Lower leg skin (tissue), 4 donors: ENCODE data around the gene CRTAP. TPM values are rescaled to one million over a fixed set of nuclear protein-coding genes. Genes with fewer than 3 reads are reported as not detected.
"Not testable (repeated sequence)": the region's sequence is repeated elsewhere in the genome, so short reads cannot be mapped to it uniquely, and the experiment has no call there.

Experiments used
- DNase-seq, 2 donors: peaks; one replicate each; pipeline ENCODE4 v3.0.0-alpha.2; 2019; ENCODE audit warnings: low spot score in 2 of 2
- H3K4me3 ChIP-seq: fragments of 200-600 bp; sonication (generic); 2 replicates; pipeline ENCODE4 v1.5.1; 2017; ENCODE audit warnings: mild to moderate bottlenecking, low read depth; ENCODE audit not compliant: poor library complexity, severe bottlenecking
- CTCF ChIP-seq, 3 donors: fragments of 450-650 bp; IDR thresholded peaks; one replicate each; pipeline ENCODE4 v1.5.1; 2016; ENCODE audit warnings: antibody characterized with exemption in 3 of 3, mild to moderate bottlenecking in 3 of 3, moderate library complexity in 2 of 3
- POLR2A ChIP-seq, 2 donors: fragments of 450-650 bp; IDR thresholded peaks; one replicate each; pipeline ENCODE4 v1.6.1; 2016 to 2017; ENCODE audit warnings: antibody characterized with exemption in 2 of 2, mild to moderate bottlenecking in 1 of 2, moderate library complexity in 1 of 2
- WGBS, 2 donors: methylation state at CpG; one replicate each; pipeline ENCODE4 v1.1.5; 2018; 5-methylcytosine and 5-hydroxymethylcytosine counted together
- intact Hi-C: fragments of 100-400 bp; cut with DNase I; formaldehyde crosslinking; loops from one replicate; pipeline ENCODE4 v1.15.0; 2023; ENCODE audit warnings: low total_unique reads
- total RNA-seq, 4 donors: library from RNA; depleted of rRNA; stranded (reverse); fragments of >200 nt; gene quantifications; one replicate each; pipeline ENCODE4 v1.1.0, GENCODE V29; 2016

The CRTAP gene
- total RNA-seq, 4 donors from 2014 or later: 130 to 258 (median 196) TPM

- intact Hi-C loops: no loop called here
- WGBS, 2 donors: 63 to 64% methylated on average over 4 of the region's 4 CpGs
- H3K4me3 ChIP-seq: no peak overlapping the region
- TF ChIP-seq CTCF (IDR thresholded peaks at IDR 0.05) (no peak), POLR2A (IDR thresholded peaks at IDR 0.05) (no peak)
- DNase-seq: peak in 1 of 2 donors; percentile 45
Measured at GRCh38 chr3:33134026-33134625, 20.3 kb downstream of the CRTAP start.

- no peak for TF ChIP-seq CTCF (IDR thresholded peaks at IDR 0.05)
- TF ChIP-seq POLR2A (IDR thresholded peaks at IDR 0.05): no peak
- no peak for DNase-seq
- H3K4me3 ChIP-seq: no peak overlapping the region
- intact Hi-C loops: no loop called here
- 81 to 91% methylated on average over 1 of the region's 1 CpG for WGBS, 2 donors
Measured at GRCh38 chr3:33137691-33138090, 23.9 kb downstream of the CRTAP start.

- WGBS, 2 donors: 92 to 94% methylated on average over 8 of the region's 8 CpGs
- DNase-seq, intact Hi-C loops, H3K4me3 ChIP-seq: not testable (repeated sequence)
Measured at GRCh38 chr3:33139006-33139623, 25.3 kb downstream of the CRTAP start.

GRCh38 chr3:33139996-33140395 is 26.2 kb downstream of the CRTAP start:
- 64 to 72% methylated on average over 2 of the region's 2 CpGs for WGBS, 2 donors
- no peak for DNase-seq
- no peak overlapping the region for H3K4me3 ChIP-seq
- intact Hi-C loops: no loop called here
- TF ChIP-seq POLR2A (IDR thresholded peaks at IDR 0.05) (no peak), CTCF (IDR thresholded peaks at IDR 0.05) (no peak)

- H3K4me3 ChIP-seq: no peak overlapping the region
- TF ChIP-seq POLR2A (IDR thresholded peaks at IDR 0.05) (no peak), CTCF (IDR thresholded peaks at IDR 0.05) (no peak)
- no peak for DNase-seq
- WGBS, 2 donors: 73 to 82% methylated on average over 3 of the region's 3 CpGs
- intact Hi-C loops: no loop called here
Measured at GRCh38 chr3:33141006-33141405, 27.2 kb downstream of the CRTAP start.

GRCh38 chr3:33144433-33144832 is 30.6 kb downstream of the CRTAP start:
- intact Hi-C loops: no loop called here
- WGBS, 2 donors: 65 to 67% methylated on average over 1 of the region's 1 CpG
- peak in 1 of 2 donors; percentile 61 for DNase-seq
- H3K4me3 ChIP-seq: no peak overlapping the region
- TF ChIP-seq CTCF (IDR thresholded peaks at IDR 0.05): no peak
